ENCODE results near the gene TLE2. TPM values are rescaled to one million over a fixed set of nuclear protein-coding genes. Genes with fewer than 3 reads are reported as not detected.
"Not testable (repeated sequence)": the region's sequence is repeated elsewhere in the genome, so short reads cannot be mapped to it uniquely, and the experiment has no call there.

TLE2 gene
- polyA plus RNA-seq, 4 donors, result 3.8 to 66.0 (median 12.3) TPM

GRCh38 chr19:3017923-3018322, 11.2 kb downstream of the TLE2 start:
- Histone ChIP-seq H3K4me1 (ENCODE audit: control insufficient read depth in 3 of 3, insufficient read depth in 2 of 3, low read depth in 1 of 3, low read length in 2 of 3) (no peaks in the 10 kb centered on the region), H3K36me3 (ENCODE audit: control insufficient read depth in 3 of 3, insufficient read depth in 2 of 3, low read depth in 1 of 3, low read length in 3 of 3) (peaks cover 0 to 67% (median 0%) of the 10 kb centered on the region in 3 donors), H3K27me3 (ENCODE audit: control insufficient read depth in 3 of 3, insufficient read depth in 3 of 3, low read length in 3 of 3) (no peaks in the 10 kb centered on the region), H3K27ac (ENCODE audit: low read depth in 1 of 3, low read length in 2 of 3) (no peak overlapping the region), H3K9me3 (ENCODE audit: control insufficient read depth in 2 of 2, insufficient read depth in 1 of 2, low read depth in 1 of 2, low read length in 1 of 2) (no peaks in the 10 kb centered on the region), H3K4me3 (ENCODE audit: low read depth in 1 of 3, low read length in 3 of 3) (no peak overlapping the region)
- WGBS, 3 donors, result 85 to 86% (median 85%) methylated on average over 7 of the region's 7 CpGs
- DNase-seq, result no peak
- no peak for FAIRE-seq

- H3K9me3 ChIP-seq (ENCODE audit: control insufficient read depth in 2 of 2, insufficient read depth in 1 of 2, low read depth in 1 of 2, low read length in 1 of 2), result no peaks in the 10 kb centered on the region
- H3K4me1 ChIP-seq (ENCODE audit: control insufficient read depth in 3 of 3, insufficient read depth in 2 of 3, low read depth in 1 of 3, low read length in 2 of 3), result no peaks in the 10 kb centered on the region
- no peak overlapping the region for H3K4me3 ChIP-seq (ENCODE audit: low read depth in 1 of 3, low read length in 3 of 3)
- peaks cover 0 to 81% (median 0%) of the 10 kb centered on the region in 3 donors for H3K36me3 ChIP-seq (ENCODE audit: control insufficient read depth in 3 of 3, insufficient read depth in 2 of 3, low read depth in 1 of 3, low read length in 3 of 3)
- DNase-seq (no peak), FAIRE-seq (no peak)
- no peak overlapping the region for H3K27ac ChIP-seq (ENCODE audit: low read depth in 1 of 3, low read length in 2 of 3)
- H3K27me3 ChIP-seq (ENCODE audit: control insufficient read depth in 3 of 3, insufficient read depth in 3 of 3, low read length in 3 of 3), result no peaks in the 10 kb centered on the region
- 88 to 93% (median 90%) methylated on average over 22 of the region's 22 CpGs for WGBS, 3 donors
These were observed 13.7 kb downstream of the TLE2 start for GRCh38 chr19:3015126-3016057.

- WGBS, 3 donors, result 92 to 98% (median 97%) methylated on average over 8 of the region's 8 CpGs
- Histone ChIP-seq H3K27ac (ENCODE audit: low read depth in 1 of 3, low read length in 2 of 3) (no peak overlapping the region), H3K9me3 (ENCODE audit: control insufficient read depth in 2 of 2, insufficient read depth in 1 of 2, low read depth in 1 of 2, low read length in 1 of 2) (no peaks in the 10 kb centered on the region), H3K36me3 (ENCODE audit: control insufficient read depth in 3 of 3, insufficient read depth in 2 of 3, low read depth in 1 of 3, low read length in 3 of 3) (peaks cover 0 to 81% (median 0%) of the 10 kb centered on the region in 3 donors), H3K4me3 (ENCODE audit: low read depth in 1 of 3, low read length in 3 of 3) (no peak overlapping the region), H3K27me3 (ENCODE audit: control insufficient read depth in 3 of 3, insufficient read depth in 3 of 3, low read length in 3 of 3) (no peaks in the 10 kb centered on the region), H3K4me1 (ENCODE audit: control insufficient read depth in 3 of 3, insufficient read depth in 2 of 3, low read depth in 1 of 3, low read length in 2 of 3) (no peaks in the 10 kb centered on the region)
- FAIRE-seq, result no peak
- no peak for DNase-seq
These were observed 14.9 kb downstream of the TLE2 start for GRCh38 chr19:3014135-3014534.

- no peak for DNase-seq
- no peak for FAIRE-seq
- no peak overlapping the region for H3K27ac ChIP-seq (ENCODE audit: low read depth in 1 of 3, low read length in 2 of 3)
- WGBS, 3 donors, result 82 to 85% (median 82%) methylated on average over 7 of the region's 7 CpGs
- H3K4me1 ChIP-seq (ENCODE audit: control insufficient read depth in 3 of 3, insufficient read depth in 2 of 3, low read depth in 1 of 3, low read length in 2 of 3), result no peaks in the 10 kb centered on the region
- H3K4me3 ChIP-seq (ENCODE audit: low read depth in 1 of 3, low read length in 3 of 3), result no peak overlapping the region
- peaks cover 0 to 83% (median 0%) of the 10 kb centered on the region in 3 donors for H3K36me3 ChIP-seq (ENCODE audit: control insufficient read depth in 3 of 3, insufficient read depth in 2 of 3, low read depth in 1 of 3, low read length in 3 of 3)
- H3K27me3 ChIP-seq (ENCODE audit: control insufficient read depth in 3 of 3, insufficient read depth in 3 of 3, low read length in 3 of 3), result no peaks in the 10 kb centered on the region
- H3K9me3 ChIP-seq (ENCODE audit: control insufficient read depth in 2 of 2, insufficient read depth in 1 of 2, low read depth in 1 of 2, low read length in 1 of 2), result no peaks in the 10 kb centered on the region
These were observed 15.8 kb downstream of the TLE2 start for GRCh38 chr19:3013263-3013725.

- no peak overlapping the region for H3K4me3 ChIP-seq (ENCODE audit: low read depth in 1 of 3, low read length in 3 of 3)
- H3K4me1 ChIP-seq (ENCODE audit: control insufficient read depth in 3 of 3, insufficient read depth in 2 of 3, low read depth in 1 of 3, low read length in 2 of 3), result no peaks in the 10 kb centered on the region
- DNase-seq (no peak), FAIRE-seq (no peak)
- WGBS, 3 donors, result 72 to 79% (median 78%) methylated on average over 16 of the region's 16 CpGs
- peaks cover 0 to 84% (median 0%) of the 10 kb centered on the region in 3 donors for H3K36me3 ChIP-seq (ENCODE audit: control insufficient read depth in 3 of 3, insufficient read depth in 2 of 3, low read depth in 1 of 3, low read length in 3 of 3)
- H3K9me3 ChIP-seq (ENCODE audit: control insufficient read depth in 2 of 2, insufficient read depth in 1 of 2, low read depth in 1 of 2, low read length in 1 of 2), result no peaks in the 10 kb centered on the region
- no peak overlapping the region for H3K27ac ChIP-seq (ENCODE audit: low read depth in 1 of 3, low read length in 2 of 3)
- no peaks in the 10 kb centered on the region for H3K27me3 ChIP-seq (ENCODE audit: control insufficient read depth in 3 of 3, insufficient read depth in 3 of 3, low read length in 3 of 3)
These were observed 16.3 kb downstream of the TLE2 start for GRCh38 chr19:3012621-3013262.

- not testable (repeated sequence) for FAIRE-seq; H3K9me3 ChIP-seq (ENCODE audit: control insufficient read depth in 2 of 2, insufficient read depth in 1 of 2, low read depth in 1 of 2, low read length in 1 of 2); H3K4me3 ChIP-seq (ENCODE audit: low read depth in 1 of 3, low read length in 3 of 3); H3K4me1 ChIP-seq (ENCODE audit: control insufficient read depth in 3 of 3, insufficient read depth in 2 of 3, low read depth in 1 of 3, low read length in 2 of 3); H3K27ac ChIP-seq (ENCODE audit: low read depth in 1 of 3, low read length in 2 of 3); DNase-seq; H3K27me3 ChIP-seq (ENCODE audit: control insufficient read depth in 3 of 3, insufficient read depth in 3 of 3, low read length in 3 of 3)
- WGBS, 3 donors, result 80 to 85% (median 82%) methylated on average over 13 of the region's 13 CpGs
- H3K36me3 ChIP-seq (ENCODE audit: control insufficient read depth in 3 of 3, insufficient read depth in 2 of 3, low read depth in 1 of 3, low read length in 3 of 3), result peaks cover 0 to 87% (median 0%) of the 10 kb centered on the region in 3 donors
These were observed 17.0 kb downstream of the TLE2 start for GRCh38 chr19:3012059-3012458.

- Histone ChIP-seq H3K4me1 (ENCODE audit: control insufficient read depth in 3 of 3, insufficient read depth in 2 of 3, low read depth in 1 of 3, low read length in 2 of 3) (no peaks in the 10 kb centered on the region), H3K9me3 (ENCODE audit: control insufficient read depth in 2 of 2, insufficient read depth in 1 of 2, low read depth in 1 of 2, low read length in 1 of 2) (no peaks in the 10 kb centered on the region), H3K36me3 (ENCODE audit: control insufficient read depth in 3 of 3, insufficient read depth in 2 of 3, low read depth in 1 of 3, low read length in 3 of 3) (peaks cover 0 to 95% (median 0%) of the 10 kb centered on the region in 3 donors), H3K4me3 (ENCODE audit: low read depth in 1 of 3, low read length in 3 of 3) (no peak overlapping the region), H3K27ac (ENCODE audit: low read depth in 1 of 3, low read length in 2 of 3) (no peak overlapping the region), H3K27me3 (ENCODE audit: control insufficient read depth in 3 of 3, insufficient read depth in 3 of 3, low read length in 3 of 3) (no peaks in the 10 kb centered on the region)
- FAIRE-seq, result no peak
- DNase-seq, result no peak
- WGBS, 3 donors, result 86 to 92% (median 88%) methylated on average over 13 of the region's 13 CpGs
These were observed 18.2 kb downstream of the TLE2 start for GRCh38 chr19:3010871-3011270.

GRCh38 chr19:3008994-3009393, 20.1 kb downstream of the TLE2 start:
- no peak for FAIRE-seq
- 71 to 89% (median 79%) methylated on average over 6 of the region's 6 CpGs for WGBS, 3 donors

More at GRCh38 chr19:3008994-3009393, 20.1 kb downstream of the TLE2 start:
- Histone ChIP-seq H3K27me3 (ENCODE audit: control insufficient read depth in 3 of 3, insufficient read depth in 3 of 3, low read length in 3 of 3) (no peaks in the 10 kb centered on the region), H3K27ac (ENCODE audit: low read depth in 1 of 3, low read length in 2 of 3) (no peak overlapping the region), H3K36me3 (ENCODE audit: control insufficient read depth in 3 of 3, insufficient read depth in 2 of 3, low read depth in 1 of 3, low read length in 3 of 3) (peaks cover 0 to 95% (median 0%) of the 10 kb centered on the region in 3 donors), H3K9me3 (ENCODE audit: control insufficient read depth in 2 of 2, insufficient read depth in 1 of 2, low read depth in 1 of 2, low read length in 1 of 2) (no peaks in the 10 kb centered on the region), H3K4me1 (ENCODE audit: control insufficient read depth in 3 of 3, insufficient read depth in 2 of 3, low read depth in 1 of 3, low read length in 2 of 3) (no peaks in the 10 kb centered on the region), H3K4me3 (ENCODE audit: low read depth in 1 of 3, low read length in 3 of 3) (no peak overlapping the region)
- no peak for DNase-seq
